Measurements from ENCODE around the gene EPB41.
"Not testable (repeated sequence)": the region's sequence is repeated elsewhere in the genome, so short reads cannot be mapped to it uniquely, and the experiment has no call there.

Gene EPB41

GRCh38 chr1:28927648-28928313 is 13.4 kb downstream of the EPB41 start:
- Mint-ChIP-seq H3K4me1 (peaks cover 68% of the 10 kb centered on the region), H3K27me3 (no peaks in the 10 kb centered on the region), H3K4me3 (peak overlapping the region; percentile 58), H3K36me3 (ENCODE audit: low read depth) (no peaks in the 10 kb centered on the region), H3K9me3 (no peaks in the 10 kb centered on the region), H3K27ac (peak overlapping the region; percentile 79)
- peak; percentile 34 for ATAC-seq
- DNase-seq = no peak

- peak overlapping the region; percentile 79 for H3K27ac Mint-ChIP-seq
- no peaks in the 10 kb centered on the region for H3K27me3 Mint-ChIP-seq
- H3K9me3 Mint-ChIP-seq = no peaks in the 10 kb centered on the region
- H3K4me1 Mint-ChIP-seq = peaks cover 71% of the 10 kb centered on the region
- ATAC-seq (peak; percentile 46), DNase-seq (no peak)
- H3K4me3 Mint-ChIP-seq = peak overlapping the region; percentile 58
- H3K36me3 Mint-ChIP-seq (ENCODE audit: low read depth) = no peaks in the 10 kb centered on the region
These were observed 14.1 kb downstream of the EPB41 start for GRCh38 chr1:28928314-28928941.

GRCh38 chr1:28933277-28933676 is 18.9 kb downstream of the EPB41 start:
- peak overlapping the region; percentile 41 for H3K27ac Mint-ChIP-seq
- peaks cover 9% of the 10 kb centered on the region for H3K36me3 Mint-ChIP-seq (ENCODE audit: low read depth)
- H3K9me3 Mint-ChIP-seq = peaks cover 5% of the 10 kb centered on the region
- DNase-seq (no peak), ATAC-seq (peak; percentile 86)
- no peak overlapping the region for H3K4me3 Mint-ChIP-seq
- H3K4me1 Mint-ChIP-seq = peaks cover 71% of the 10 kb centered on the region
- H3K27me3 Mint-ChIP-seq = no peaks in the 10 kb centered on the region

GRCh38 chr1:28933918-28934317 is 19.5 kb downstream of the EPB41 start:
- H3K27me3 Mint-ChIP-seq = no peaks in the 10 kb centered on the region
- no peak overlapping the region for H3K4me3 Mint-ChIP-seq
- DNase-seq (no peak), ATAC-seq (no peak)
- no peak overlapping the region for H3K27ac Mint-ChIP-seq
- peaks cover 9% of the 10 kb centered on the region for H3K36me3 Mint-ChIP-seq (ENCODE audit: low read depth)
- H3K4me1 Mint-ChIP-seq = peaks cover 68% of the 10 kb centered on the region
- peaks cover 5% of the 10 kb centered on the region for H3K9me3 Mint-ChIP-seq

GRCh38 chr1:28934676-28935075 is 20.3 kb downstream of the EPB41 start:
- Mint-ChIP-seq H3K27me3 (no peaks in the 10 kb centered on the region), H3K36me3 (ENCODE audit: low read depth) (peaks cover 9% of the 10 kb centered on the region), H3K4me1 (peaks cover 69% of the 10 kb centered on the region), H3K4me3 (no peak overlapping the region), H3K27ac (no peak overlapping the region), H3K9me3 (peaks cover 5% of the 10 kb centered on the region)
- no peak for ATAC-seq
- DNase-seq = no peak

- H3K27me3 Mint-ChIP-seq = no peaks in the 10 kb centered on the region
- peaks cover 72% of the 10 kb centered on the region for H3K4me1 Mint-ChIP-seq
- H3K4me3 Mint-ChIP-seq = no peak overlapping the region
- peaks cover 5% of the 10 kb centered on the region for H3K9me3 Mint-ChIP-seq
- peaks cover 9% of the 10 kb centered on the region for H3K36me3 Mint-ChIP-seq (ENCODE audit: low read depth)
- DNase-seq (no peak), ATAC-seq (no peak)
- no peak overlapping the region for H3K27ac Mint-ChIP-seq
These were observed 20.9 kb downstream of the EPB41 start for GRCh38 chr1:28935293-28935692.

GRCh38 chr1:28936094-28936493 is 21.7 kb downstream of the EPB41 start:
- Mint-ChIP-seq H3K9me3 (peaks cover 5% of the 10 kb centered on the region), H3K27ac (no peak overlapping the region), H3K4me1 (peaks cover 71% of the 10 kb centered on the region), H3K4me3 (no peak overlapping the region), H3K27me3 (no peaks in the 10 kb centered on the region), H3K36me3 (ENCODE audit: low read depth) (peaks cover 9% of the 10 kb centered on the region)
- ATAC-seq = no peak
- DNase-seq = no peak

GRCh38 chr1:28936528-28936927 is 22.2 kb downstream of the EPB41 start:
- H3K27me3 Mint-ChIP-seq = no peaks in the 10 kb centered on the region
- peaks cover 75% of the 10 kb centered on the region for H3K4me1 Mint-ChIP-seq
- H3K27ac Mint-ChIP-seq = no peak overlapping the region
- H3K36me3 Mint-ChIP-seq (ENCODE audit: low read depth) = peaks cover 9% of the 10 kb centered on the region
- no peak overlapping the region for H3K4me3 Mint-ChIP-seq
- peaks cover 5% of the 10 kb centered on the region for H3K9me3 Mint-ChIP-seq
- no peak for DNase-seq
- ATAC-seq = no peak

GRCh38 chr1:28943581-28943980 is 29.2 kb downstream of the EPB41 start:
- not testable (repeated sequence) for DNase-seq; ATAC-seq; H3K27me3 Mint-ChIP-seq; H3K27ac Mint-ChIP-seq; H3K4me3 Mint-ChIP-seq; H3K9me3 Mint-ChIP-seq; H3K36me3 Mint-ChIP-seq (ENCODE audit: low read depth)
- peaks cover 65% of the 10 kb centered on the region for H3K4me1 Mint-ChIP-seq

GRCh38 chr1:28950006-28950405 is 35.6 kb downstream of the EPB41 start:
- Mint-ChIP-seq H3K4me3 (no peak overlapping the region), H3K27me3 (no peaks in the 10 kb centered on the region), H3K9me3 (no peaks in the 10 kb centered on the region), H3K36me3 (ENCODE audit: low read depth) (peaks cover 7% of the 10 kb centered on the region), H3K27ac (peak overlapping the region; percentile 55), H3K4me1 (peaks cover 45% of the 10 kb centered on the region)
- DNase-seq (no peak), ATAC-seq (no peak)

- no peak overlapping the region for H3K27ac Mint-ChIP-seq
- peaks cover 7% of the 10 kb centered on the region for H3K36me3 Mint-ChIP-seq (ENCODE audit: low read depth)
- H3K9me3 Mint-ChIP-seq = no peaks in the 10 kb centered on the region
- H3K4me1 Mint-ChIP-seq = peaks cover 49% of the 10 kb centered on the region
- no peaks in the 10 kb centered on the region for H3K27me3 Mint-ChIP-seq
- ATAC-seq (no peak), DNase-seq (no peak)
- H3K4me3 Mint-ChIP-seq = no peak overlapping the region
These were observed 36.1 kb downstream of the EPB41 start for GRCh38 chr1:28950449-28950848.

- no peak overlapping the region for H3K27ac Mint-ChIP-seq
- H3K27me3 Mint-ChIP-seq = no peaks in the 10 kb centered on the region
- ATAC-seq (no peak), DNase-seq (no peak)
- peaks cover 53% of the 10 kb centered on the region for H3K4me1 Mint-ChIP-seq
- peaks cover 2% of the 10 kb centered on the region for H3K36me3 Mint-ChIP-seq (ENCODE audit: low read depth)
- H3K4me3 Mint-ChIP-seq = no peak overlapping the region
- no peaks in the 10 kb centered on the region for H3K9me3 Mint-ChIP-seq
These were observed 39.9 kb downstream of the EPB41 start for GRCh38 chr1:28954126-28954726.

GRCh38 chr1:28956038-28956464 is 41.7 kb downstream of the EPB41 start:
- Mint-ChIP-seq H3K4me1 (peaks cover 48% of the 10 kb centered on the region), H3K36me3 (ENCODE audit: low read depth) (peaks cover 5% of the 10 kb centered on the region), H3K9me3 (no peaks in the 10 kb centered on the region), H3K27me3 (no peaks in the 10 kb centered on the region), H3K4me3 (no peak overlapping the region), H3K27ac (no peak overlapping the region)
- peak; percentile 69 for ATAC-seq
- DNase-seq = no peak

- H3K27ac Mint-ChIP-seq = peak overlapping the region; percentile 34
- not testable (repeated sequence) for H3K4me3 Mint-ChIP-seq; H3K36me3 Mint-ChIP-seq (ENCODE audit: low read depth); DNase-seq; H3K9me3 Mint-ChIP-seq; H3K27me3 Mint-ChIP-seq
- H3K4me1 Mint-ChIP-seq = peaks cover 68% of the 10 kb centered on the region
- ATAC-seq = peak; percentile 90
These were observed 47.9 kb downstream of the EPB41 start for GRCh38 chr1:28962114-28962831.

Data from activated naive CD8-positive, alpha-beta T cell treated with anti-CD3 and anti-CD28 coated beads, Interleukin-2, amount 50 U/mL, for 24 hours (primary cell).